ENCODE data around the gene ELOVL5.

GRCh38 chr6:53373638-53374037, 24.9 kb upstream of the ELOVL5 start:
- TF ChIP-seq CTCF (IDR thresholded peaks at IDR 0.05) = no peak
- TF ChIP-seq POLR2A (IDR thresholded peaks at IDR 0.05) = no peak
